NCI-H146 (cell line): ENCODE measurements around the gene PPP1R3E.
"Not testable (repeated sequence)": the region's sequence is repeated elsewhere in the genome, so short reads cannot be mapped to it uniquely, and the experiment has no call there.

Source experiments
- DNase-seq: peaks from one replicate; lab custom pipeline; 2025; lab: John Stamatoyannopoulos, UW

PPP1R3E gene

GRCh38 chr14:23297611-23298277 is 4.9 kb downstream of the PPP1R3E start:
- DNase-seq = no peak

GRCh38 chr14:23297096-23297495 is 5.6 kb downstream of the PPP1R3E start:
- no peak for DNase-seq

- DNase-seq = no peak
Measured at GRCh38 chr14:23296012-23296777, 6.5 kb downstream of the PPP1R3E start.

- peak; percentile 51 for DNase-seq
Measured at GRCh38 chr14:23294734-23295561, 7.7 kb downstream of the PPP1R3E start.

- no peak for DNase-seq
Measured at GRCh38 chr14:23286902-23287479, 15.7 kb downstream of the PPP1R3E start.

GRCh38 chr14:23286020-23286901 is 16.4 kb downstream of the PPP1R3E start, which contains the start of gene HOMEZ:
HOMEZ (minus strand) TSS chr14:23286132; CDS start chr14:23285952, 180 bp downstream.
- peak; percentile 97 for DNase-seq

GRCh38 chr14:23285530-23286019 is 17.1 kb downstream of the PPP1R3E start:
- peak; percentile 53 for DNase-seq

- DNase-seq = no peak
Measured at GRCh38 chr14:23284654-23285529, 17.8 kb downstream of the PPP1R3E start.

GRCh38 chr14:23281247-23281646 is 21.4 kb downstream of the PPP1R3E start:
- DNase-seq = no peak

- DNase-seq = not testable (repeated sequence)
Measured at GRCh38 chr14:23277928-23278327, 24.7 kb downstream of the PPP1R3E start.

GRCh38 chr14:23277189-23277588 is 25.5 kb downstream of the PPP1R3E start:
- no peak for DNase-seq

- DNase-seq = no peak
Measured at GRCh38 chr14:23275412-23275811, 27.2 kb downstream of the PPP1R3E start.

- no peak for DNase-seq
Measured at GRCh38 chr14:23269193-23269592, 33.5 kb downstream of the PPP1R3E start.

GRCh38 chr14:23260849-23261248 is 41.8 kb downstream of the PPP1R3E start:
- DNase-seq = not testable (repeated sequence)

- no peak for DNase-seq
Measured at GRCh38 chr14:23259426-23259825, 43.2 kb downstream of the PPP1R3E start.

- no peak for DNase-seq
Measured at GRCh38 chr14:23258256-23258655, 44.4 kb downstream of the PPP1R3E start.

- no peak for DNase-seq
Measured at GRCh38 chr14:23252420-23253333, 50.0 kb downstream of the PPP1R3E start.

- DNase-seq = no peak
Measured at GRCh38 chr14:23252006-23252405, 50.7 kb downstream of the PPP1R3E start.

GRCh38 chr14:23249824-23250223 is 52.8 kb downstream of the PPP1R3E start:
- no peak for DNase-seq
